GM12801 (cell line): ENCODE results near the gene BHLHE23.

Experiments
- CTCF ChIP-seq: IDR thresholded peaks from one replicate; pipeline ENCODE4 v1.5.1; 2011; ENCODE audit warnings: control low read depth; ENCODE audit not compliant: insufficient read length; ENCODE audit errors: extremely low read depth

The BHLHE23 gene

DNA sequence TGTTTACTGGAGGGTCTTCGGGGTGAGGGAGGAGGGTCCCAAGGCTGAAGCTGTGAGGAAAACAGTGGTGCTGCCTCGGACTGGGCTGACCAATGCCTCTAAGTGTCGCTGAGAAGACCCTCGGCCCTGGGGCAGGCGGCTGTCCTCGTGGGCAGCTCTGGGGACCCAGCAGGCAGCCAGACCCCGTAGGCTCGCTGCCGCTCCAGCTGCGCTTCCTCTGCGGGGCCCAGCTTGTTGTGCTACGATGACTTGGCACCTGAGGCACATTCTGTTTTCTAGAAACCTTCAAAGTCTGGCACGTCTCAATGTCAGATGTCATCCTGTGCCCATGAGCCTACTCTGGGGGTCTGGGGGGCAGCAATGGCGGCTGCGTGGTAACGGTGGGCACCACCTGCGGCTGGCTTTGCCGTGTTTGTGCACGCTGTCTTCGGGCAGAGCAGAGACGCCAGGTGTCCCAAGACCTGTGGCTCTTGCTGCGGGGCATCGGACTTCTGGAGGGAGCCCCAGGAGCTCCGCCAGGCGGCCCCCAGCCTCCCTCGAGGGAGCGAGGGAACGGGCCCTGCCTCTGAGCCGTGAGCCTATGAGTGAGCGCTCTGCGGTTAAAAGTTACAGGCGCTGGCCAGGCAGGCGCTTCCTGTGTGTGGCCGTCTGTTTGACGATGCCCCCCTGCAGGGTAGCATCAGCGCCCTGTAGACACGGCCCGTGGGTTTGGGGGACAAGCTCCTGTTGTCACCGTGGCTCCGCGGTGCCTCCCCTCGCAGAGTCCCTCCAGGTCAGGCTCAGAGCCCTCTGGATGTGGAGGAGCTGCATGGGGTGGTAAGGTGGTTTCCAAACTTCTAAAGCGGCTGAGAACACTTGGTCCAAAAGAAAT is 47.4 kb downstream of the BHLHE23 start:
- no peak for TF ChIP-seq CTCF

GRCh38 chr20:62958388-62959100 is 48.2 kb downstream of the BHLHE23 start:
- no peak for TF ChIP-seq CTCF

DNA sequence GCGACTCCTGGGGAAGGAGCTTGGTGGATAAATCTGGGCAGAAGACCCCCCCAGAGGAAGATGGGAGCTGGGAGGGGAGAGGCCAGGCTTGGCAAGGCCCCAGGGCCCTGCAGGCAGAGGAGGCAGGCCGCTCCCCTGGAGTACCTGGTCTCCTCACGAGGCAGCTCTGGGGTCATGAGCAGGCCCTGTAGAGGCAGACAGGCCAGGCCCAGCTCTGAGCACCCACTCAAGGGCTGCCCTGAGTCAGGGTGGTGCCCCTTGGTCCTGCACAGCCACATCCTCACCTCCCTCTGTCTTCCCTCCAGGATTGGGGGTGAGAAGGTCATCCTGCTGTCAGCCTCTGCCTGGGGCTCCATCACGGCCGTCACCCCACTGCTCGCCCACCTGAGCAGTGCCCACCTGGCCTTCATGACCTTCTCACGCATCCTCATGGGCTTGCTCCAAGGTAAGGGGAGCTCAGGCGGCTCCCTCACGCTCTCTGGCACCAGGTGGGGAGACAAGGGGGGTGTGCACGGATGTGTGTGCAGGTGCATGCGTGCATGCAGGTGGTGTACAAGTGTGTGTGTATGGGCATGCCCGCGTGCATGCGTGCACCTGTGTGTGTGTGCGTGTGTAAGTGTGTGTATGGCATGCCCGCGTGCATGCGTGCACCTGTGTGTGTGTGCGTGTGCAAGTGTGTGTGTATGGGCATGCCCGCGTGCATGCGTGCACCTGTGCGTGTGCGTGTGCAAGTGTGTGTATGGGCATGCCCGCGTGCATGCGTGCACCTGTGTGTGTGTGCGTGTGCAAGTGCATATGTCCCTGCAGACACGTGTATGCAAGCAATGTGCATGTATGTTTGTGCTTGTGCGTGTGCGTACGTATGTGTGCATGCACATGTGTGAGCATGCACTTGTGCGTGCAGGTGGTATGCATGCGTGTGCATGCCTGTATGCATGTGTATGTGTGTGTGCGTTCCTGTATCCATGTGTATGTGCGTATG is 49.3 kb downstream of the BHLHE23 start:
- TF ChIP-seq CTCF, result no peak

GRCh38 chr20:62956387-62957135 is 50.2 kb downstream of the BHLHE23 start:
- TF ChIP-seq CTCF, result no peak
